NCI-H187 treated with DMSO at 0.1 percent for 48 hours (cell line): Measurements from ENCODE around the gene SGCE.

ENCODE experiments used
- DNase-seq: peaks from one replicate; lab custom pipeline; 2025; lab: John Stamatoyannopoulos, UW

Gene SGCE

DNA sequence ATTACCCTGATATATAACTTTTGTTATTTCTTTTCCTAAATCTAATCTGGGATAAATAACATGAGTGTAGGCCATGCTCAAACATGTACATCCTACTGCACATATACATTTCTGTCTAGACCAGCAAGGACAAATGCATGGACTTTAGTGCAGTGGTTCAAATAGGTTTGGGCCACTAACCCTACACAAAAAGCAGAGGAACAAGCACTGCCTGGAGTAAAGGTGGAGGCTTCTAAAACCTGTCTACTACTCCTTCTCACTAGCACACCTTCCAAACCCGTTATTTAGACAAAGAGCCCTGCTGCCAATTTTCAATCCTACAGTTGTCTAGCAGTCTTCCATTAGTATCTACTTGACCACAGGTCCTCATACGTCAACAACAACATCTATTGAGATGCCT, 34.8 kb downstream of the SGCE start:
- no peak for DNase-seq

DNA sequence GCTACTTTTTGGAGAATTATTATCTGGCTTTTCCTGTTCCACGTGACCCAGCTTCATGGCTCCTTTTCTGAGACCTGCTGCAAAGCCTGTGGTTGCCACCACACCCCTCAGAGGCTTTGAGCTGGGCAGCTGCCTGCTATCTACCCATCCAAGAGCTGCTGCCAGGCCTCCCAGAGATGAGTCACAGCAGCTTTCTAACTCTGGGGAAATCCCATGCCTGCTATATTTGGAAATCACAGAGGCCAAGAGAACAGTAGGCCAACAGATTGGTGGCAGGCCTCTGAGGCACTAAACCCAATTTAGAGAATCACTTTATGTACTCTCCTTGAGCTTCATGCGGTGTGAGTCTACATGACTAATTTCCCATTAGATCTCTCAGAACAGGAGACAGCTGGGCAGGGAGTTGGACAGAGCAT, 35.2 kb downstream of the SGCE start:
- no peak for DNase-seq

DNA sequence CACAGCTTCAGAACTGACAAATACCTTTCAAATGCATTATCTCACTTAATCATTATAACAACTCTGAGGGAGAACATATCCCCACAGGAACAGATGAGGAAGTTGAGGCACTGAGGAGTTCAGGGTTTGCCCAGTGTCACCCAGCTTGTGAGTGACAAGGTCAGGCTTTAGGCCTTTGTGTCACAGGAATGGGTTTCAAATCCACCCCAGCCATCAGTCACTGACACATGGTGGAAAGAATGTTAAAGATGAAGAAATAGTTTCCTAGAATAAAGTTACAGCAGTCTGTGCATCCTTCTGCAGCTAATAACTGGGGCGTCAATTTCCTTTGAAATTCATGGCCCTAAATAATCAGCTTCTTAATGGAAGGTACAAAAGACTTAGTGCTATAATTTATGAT, 37.8 kb downstream of the SGCE start:
- DNase-seq = no peak

- no peak for DNase-seq
Observed at GRCh38 chr7:94616855-94617254, 39.1 kb downstream of the SGCE start.

DNA sequence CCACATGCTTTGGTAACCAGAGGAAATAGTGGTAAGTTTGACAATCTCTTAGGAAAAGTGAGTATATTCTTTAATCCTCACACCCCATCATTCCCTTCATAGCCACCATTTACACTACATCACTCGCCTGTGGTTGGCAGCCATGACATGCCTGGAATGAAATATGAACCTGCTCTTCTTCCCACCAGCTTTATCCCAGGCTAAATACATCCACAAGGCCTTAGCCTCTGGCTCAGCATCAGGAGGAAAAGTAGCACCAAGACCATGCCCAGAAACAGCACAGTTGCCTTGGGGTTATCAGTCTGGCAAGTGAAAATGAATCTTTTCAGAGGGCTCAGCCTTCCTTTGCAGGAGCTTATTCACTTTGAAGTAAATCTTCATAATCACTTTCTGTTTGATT, 40.3 kb downstream of the SGCE start:
- DNase-seq = no peak

GRCh38 chr7:94612661-94613060, 43.3 kb downstream of the SGCE start:
- DNase-seq = no peak

- no peak for DNase-seq
Observed at GRCh38 chr7:94612253-94612652, 43.7 kb downstream of the SGCE start.

- DNase-seq = no peak
Observed at GRCh38 chr7:94609561-94609960, 46.4 kb downstream of the SGCE start.

- no peak for DNase-seq
Observed at GRCh38 chr7:94605031-94605430, 50.9 kb downstream of the SGCE start.

DNA sequence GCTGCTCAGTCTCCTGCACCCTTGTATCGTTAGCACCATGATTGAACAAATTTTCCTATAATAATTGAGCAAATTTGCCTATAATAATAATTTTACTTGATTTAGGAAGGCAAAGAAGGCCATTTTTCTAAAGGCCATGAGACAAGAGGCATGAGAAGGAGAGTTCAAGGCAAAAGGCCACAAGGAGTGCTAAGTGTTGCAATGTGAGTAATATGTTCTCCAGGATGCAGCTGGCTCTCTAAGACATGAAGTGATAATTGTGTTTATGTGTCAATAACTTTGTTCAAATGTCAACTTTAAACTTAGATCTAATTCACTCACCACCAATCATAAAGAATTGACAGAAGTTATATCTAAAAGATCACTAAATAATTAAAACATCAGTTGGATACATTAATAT, 53.8 kb downstream of the SGCE start:
- no peak for DNase-seq

GRCh38 chr7:94600267-94600666, 55.7 kb downstream of the SGCE start:
- no peak for DNase-seq

GRCh38 chr7:94595717-94596116, 60.2 kb downstream of the SGCE start:
- no peak for DNase-seq

- no peak for DNase-seq
Observed at GRCh38 chr7:94594882-94595281, 61.1 kb downstream of the SGCE start.

- no peak for DNase-seq
Observed at GRCh38 chr7:94591176-94591575, 64.8 kb downstream of the SGCE start.

DNA sequence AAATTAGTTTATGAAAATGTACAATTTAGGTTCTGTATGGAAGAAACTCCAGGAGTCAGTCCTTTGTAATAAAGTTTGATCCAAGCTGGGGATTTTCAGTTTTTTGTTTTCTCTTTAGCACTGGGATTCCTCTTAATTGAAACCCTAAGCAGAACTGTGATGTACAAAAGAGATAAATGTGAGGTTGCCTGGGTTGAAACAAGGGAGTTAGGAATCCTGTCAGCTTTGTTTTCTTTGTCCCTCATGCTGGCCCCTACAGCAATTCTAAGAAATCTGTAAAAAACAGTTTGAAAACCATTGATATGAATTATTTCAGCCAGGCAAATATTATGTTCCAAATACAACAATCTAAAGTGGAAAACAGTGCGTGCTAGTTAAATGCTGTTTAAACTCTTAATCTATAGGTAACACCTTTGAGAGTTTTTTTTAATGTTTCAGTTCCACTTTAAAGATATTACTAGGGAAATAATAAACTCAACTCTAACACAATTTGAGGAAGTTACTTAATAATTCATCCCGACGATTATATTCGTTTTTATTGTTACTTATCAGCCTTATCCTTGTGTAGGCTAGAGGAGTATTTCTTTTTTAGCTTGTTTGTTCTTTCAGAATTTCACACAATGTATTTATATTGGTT, 65.3 kb downstream of the SGCE start:
- DNase-seq = no peak

GRCh38 chr7:94588075-94588474, 67.9 kb downstream of the SGCE start:
- DNase-seq = no peak

GRCh38 chr7:94584113-94584512, 71.8 kb downstream of the SGCE start:
- no peak for DNase-seq

DNA sequence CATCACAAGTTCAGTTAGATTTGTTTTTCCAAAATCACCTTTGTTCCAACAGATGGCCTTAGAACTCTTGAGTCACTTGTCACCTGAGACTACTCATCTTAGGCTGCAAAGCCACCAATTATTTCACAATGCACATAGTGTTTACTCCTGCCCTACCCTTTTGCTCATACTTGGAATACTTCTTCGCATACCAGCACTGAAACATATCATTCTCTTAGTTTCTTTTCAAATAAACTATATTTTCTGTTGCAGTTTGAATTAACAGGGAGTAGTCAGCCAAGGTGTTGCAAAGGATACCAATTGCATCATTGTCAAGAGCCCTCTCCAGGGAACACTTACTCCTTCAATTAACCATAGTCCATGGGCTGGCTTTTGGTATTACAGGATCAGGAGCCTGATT, 75.3 kb downstream of the SGCE start:
- no peak for DNase-seq

DNA sequence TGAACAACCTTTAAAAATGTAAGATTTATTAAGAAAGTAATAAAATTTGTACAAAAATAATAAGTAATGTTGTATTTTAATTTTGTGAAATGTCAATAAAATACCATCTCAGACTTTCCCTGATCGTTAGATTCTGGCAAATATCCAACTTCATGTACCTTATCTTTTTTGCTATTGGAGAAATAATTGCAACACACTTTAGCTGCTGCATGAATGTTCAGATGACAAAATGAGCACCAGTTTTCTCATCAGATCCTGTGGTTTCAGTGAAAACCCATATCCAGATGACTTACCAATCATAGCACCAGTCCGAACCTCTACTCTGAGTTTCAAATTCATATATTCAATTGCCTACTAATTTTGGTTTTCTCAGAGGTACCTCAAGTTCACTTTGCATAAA, 76.5 kb downstream of the SGCE start:
- DNase-seq = no peak

- no peak for DNase-seq
Observed at GRCh38 chr7:94578614-94579013, 77.3 kb downstream of the SGCE start.

GRCh38 chr7:94577357-94577756, 78.6 kb downstream of the SGCE start:
- DNase-seq = no peak

DNA sequence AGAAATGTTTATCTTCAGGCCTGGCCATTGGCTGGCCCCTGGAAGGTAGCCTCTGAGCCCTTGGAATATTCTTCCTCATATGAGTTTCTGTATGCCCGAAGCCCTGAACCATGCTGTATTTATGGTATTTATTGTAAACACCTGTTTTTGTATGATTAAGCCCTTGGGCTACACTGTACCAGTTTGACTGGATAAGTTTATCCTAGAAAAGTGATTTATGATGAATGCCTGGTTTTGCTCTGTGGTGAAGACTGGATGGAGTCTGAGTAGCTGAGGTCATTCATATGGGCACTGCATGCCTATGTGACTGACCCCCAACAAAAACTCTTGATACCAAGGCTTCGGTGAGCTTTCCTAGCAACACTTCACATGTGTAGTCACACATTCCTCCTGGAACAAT, 79.6 kb downstream of the SGCE start:
- DNase-seq = no peak

- no peak for DNase-seq
Observed at GRCh38 chr7:94575646-94576045, 80.3 kb downstream of the SGCE start.

DNA sequence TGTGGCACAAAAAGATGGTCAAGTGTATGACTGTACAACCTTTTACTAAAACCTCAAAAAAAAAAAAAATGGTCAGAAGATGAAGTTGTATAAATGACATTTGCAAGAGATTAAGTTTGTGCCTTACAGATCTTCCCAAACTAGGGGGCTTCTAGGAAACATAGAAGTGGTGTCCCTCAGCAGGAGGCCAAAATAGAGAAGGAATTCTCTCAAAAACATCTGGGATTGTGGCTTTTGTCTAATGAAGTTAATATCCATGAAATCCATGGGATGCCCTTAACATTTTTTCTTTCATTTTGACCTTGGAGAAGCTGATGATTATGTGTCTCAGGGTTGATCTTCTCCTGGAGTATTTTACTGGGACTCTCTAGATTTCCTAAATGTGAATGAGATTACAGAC, 84.1 kb downstream of the SGCE start:
- DNase-seq = no peak

GRCh38 chr7:94567396-94567795, 88.5 kb downstream of the SGCE start:
- no peak for DNase-seq
